Measurements from ENCODE around the gene ENDOV. TPM values are rescaled to one million over a fixed set of nuclear protein-coding genes. Genes with fewer than 3 reads are reported as not detected.
"Not testable (repeated sequence)": the region's sequence is repeated elsewhere in the genome, so short reads cannot be mapped to it uniquely, and the experiment has no call there.

The ENDOV gene
- total RNA-seq, 2 donors from 2014 or later = 27.3 to 46.7 TPM

- no peaks in the 10 kb centered on the region for H3K4me1 ChIP-seq (ENCODE audit: control insufficient read depth in 1 of 2, low read depth in 2 of 2)
- no peak overlapping the region for H3K27ac ChIP-seq
- DNase-seq (ENCODE audit: low spot score) (no peak), ATAC-seq (ENCODE audit: insufficient number of reproducible peaks, low FRiP score, low read depth) (no peak)
- H3K9me3 ChIP-seq = no peaks in the 10 kb centered on the region
- no peaks in the 10 kb centered on the region for H3K36me3 ChIP-seq
- H3K4me3 ChIP-seq = no peak overlapping the region
- TF ChIP-seq CTCF (IDR thresholded peaks at IDR 0.05) = no peak
- no peaks in the 10 kb centered on the region for H3K27me3 ChIP-seq (replicated peaks; ENCODE audit: insufficient read depth)
These were observed 12.0 kb upstream of the ENDOV start for GRCh38 chr17:80402959-80403358.

GRCh38 chr17:80406146-80406545 lies 8.8 kb upstream of the ENDOV start:
- ATAC-seq (ENCODE audit: insufficient number of reproducible peaks, low FRiP score, low read depth) (no peak), DNase-seq (ENCODE audit: low spot score) (no peak)
- Histone ChIP-seq H3K36me3 (no peaks in the 10 kb centered on the region), H3K4me3 (no peak overlapping the region), H3K4me1 (ENCODE audit: control insufficient read depth in 1 of 2, low read depth in 2 of 2) (no peaks in the 10 kb centered on the region), H3K27ac (no peak overlapping the region), H3K9me3 (no peaks in the 10 kb centered on the region), H3K27me3 (replicated peaks; ENCODE audit: insufficient read depth) (no peaks in the 10 kb centered on the region)
- no peak for TF ChIP-seq CTCF (IDR thresholded peaks at IDR 0.05)

- not testable (repeated sequence) for H3K9me3 ChIP-seq; DNase-seq (ENCODE audit: low spot score); H3K36me3 ChIP-seq; H3K4me3 ChIP-seq; ATAC-seq (ENCODE audit: insufficient number of reproducible peaks, low FRiP score, low read depth); H3K4me1 ChIP-seq (ENCODE audit: control insufficient read depth in 1 of 2, low read depth in 2 of 2); H3K27me3 ChIP-seq (replicated peaks; ENCODE audit: insufficient read depth); H3K27ac ChIP-seq
These were observed 7.0 kb upstream of the ENDOV start for GRCh38 chr17:80407917-80408316.

GRCh38 chr17:80408872-80409271 lies 6.1 kb upstream of the ENDOV start:
- no peak for TF ChIP-seq CTCF (IDR thresholded peaks at IDR 0.05)
- H3K4me3 ChIP-seq = no peak overlapping the region

GRCh38 chr17:80409626-80410025 lies 5.3 kb upstream of the ENDOV start:
- no peak for DNase-seq (ENCODE audit: low spot score)
- no peak overlapping the region for H3K27ac ChIP-seq
- H3K36me3 ChIP-seq = no peaks in the 10 kb centered on the region
- H3K4me1 ChIP-seq (ENCODE audit: control insufficient read depth in 1 of 2, low read depth in 2 of 2) = peaks cover 6 to 9% of the 10 kb centered on the region in 2 donors
- H3K9me3 ChIP-seq = no peaks in the 10 kb centered on the region
- no peak for ATAC-seq (ENCODE audit: insufficient number of reproducible peaks, low FRiP score, low read depth)
- no peaks in the 10 kb centered on the region for H3K27me3 ChIP-seq (replicated peaks; ENCODE audit: insufficient read depth)
- H3K4me3 ChIP-seq = no peak overlapping the region
- no peak for TF ChIP-seq CTCF (IDR thresholded peaks at IDR 0.05)

More at GRCh38 chr17:80408872-80409271, 6.1 kb upstream of the ENDOV start:
- no peak for DNase-seq (ENCODE audit: low spot score)
- no peaks in the 10 kb centered on the region for H3K36me3 ChIP-seq
- no peaks in the 10 kb centered on the region for H3K27me3 ChIP-seq (replicated peaks; ENCODE audit: insufficient read depth)
- no peak for ATAC-seq (ENCODE audit: insufficient number of reproducible peaks, low FRiP score, low read depth)
- no peaks in the 10 kb centered on the region for H3K9me3 ChIP-seq
- peaks cover 0 to 2% of the 10 kb centered on the region in 2 donors for H3K4me1 ChIP-seq (ENCODE audit: control insufficient read depth in 1 of 2, low read depth in 2 of 2)
- no peak overlapping the region for H3K27ac ChIP-seq

GRCh38 chr17:80410441-80411087 lies 4.4 kb upstream of the ENDOV start:
- DNase-seq (ENCODE audit: low spot score); H3K36me3 ChIP-seq; H3K27ac ChIP-seq; ATAC-seq (ENCODE audit: insufficient number of reproducible peaks, low FRiP score, low read depth); H3K27me3 ChIP-seq (replicated peaks; ENCODE audit: insufficient read depth); H3K4me3 ChIP-seq; H3K9me3 ChIP-seq; H3K4me1 ChIP-seq (ENCODE audit: control insufficient read depth in 1 of 2, low read depth in 2 of 2): not testable (repeated sequence)

Data from thoracic aorta (tissue), 2 donors.